ENCODE results near the gene GRIP2.
A peak's percentile ranks its signal among the peaks of the same experiment; 100 is the strongest.

The GRIP2 gene

GRCh38 chr3:14533457-14533958 lies 6.6 kb downstream of the GRIP2 start:
- no peaks in the 10 kb centered on the region for H3K36me3 ChIP-seq (ENCODE audit: insufficient read depth, insufficient read length, low read length)
- H3K4me1 ChIP-seq (ENCODE audit: insufficient read depth, insufficient read length) = peaks cover 39% of the 10 kb centered on the region
- H3K9ac ChIP-seq (ENCODE audit: insufficient read length, low read depth) = no peak overlapping the region
- H3K4me3 ChIP-seq (ENCODE audit: insufficient read length, low read depth) = no peak overlapping the region
- peaks cover 8% of the 10 kb centered on the region; the same call in 1 of the 2 replicates for H3K9me3 ChIP-seq (ENCODE audit: insufficient read depth, low read length)
- no peak for TF ChIP-seq SUZ12 (IDR thresholded peaks at IDR 0.05; ENCODE audit: extremely low read depth, insufficient read depth, insufficient read length)
- H3K27me3 ChIP-seq (ENCODE audit: insufficient read depth, insufficient read length) = no peaks in the 10 kb centered on the region
- DNase-seq (ENCODE audit: low read depth, low spot score) = no peak

- no peak for TF ChIP-seq SUZ12 (IDR thresholded peaks at IDR 0.05; ENCODE audit: extremely low read depth, insufficient read depth, insufficient read length)
- no peak for TF ChIP-seq ZNF274 (IDR thresholded peaks at IDR 0.05; ENCODE audit: low read depth, low read length)
- TF ChIP-seq YY1 (IDR thresholded peaks at IDR 0.05; ENCODE audit: insufficient read depth, insufficient read length) = no peak
Observed at GRCh38 chr3:14532691-14533456, 7.3 kb downstream of the GRIP2 start.

GRCh38 chr3:14531856-14532395 lies 8.2 kb downstream of the GRIP2 start:
- H3K36me3 ChIP-seq (ENCODE audit: insufficient read depth, insufficient read length, low read length) = no peaks in the 10 kb centered on the region
- TF ChIP-seq YY1 (IDR thresholded peaks at IDR 0.05; ENCODE audit: insufficient read depth, insufficient read length) (no peak), SUZ12 (IDR thresholded peaks at IDR 0.05; ENCODE audit: extremely low read depth, insufficient read depth, insufficient read length) (no peak), ZNF274 (IDR thresholded peaks at IDR 0.05; ENCODE audit: low read depth, low read length) (no peak)
- H3K9ac ChIP-seq (ENCODE audit: insufficient read length, low read depth) = no peak overlapping the region
- no peak for DNase-seq (ENCODE audit: low read depth, low spot score)
- peaks cover 8% of the 10 kb centered on the region; the same call in 1 of the 2 replicates for H3K9me3 ChIP-seq (ENCODE audit: insufficient read depth, low read length)
- no peaks in the 10 kb centered on the region for H3K27me3 ChIP-seq (ENCODE audit: insufficient read depth, insufficient read length)
- H3K4me3 ChIP-seq (ENCODE audit: insufficient read length, low read depth) = no peak overlapping the region
- peaks cover 33% of the 10 kb centered on the region for H3K4me1 ChIP-seq (ENCODE audit: insufficient read depth, insufficient read length)

More at GRCh38 chr3:14532691-14533456, 7.3 kb downstream of the GRIP2 start:
- H3K9ac ChIP-seq (ENCODE audit: insufficient read length, low read depth) = no peak overlapping the region
- H3K27me3 ChIP-seq (ENCODE audit: insufficient read depth, insufficient read length) = no peaks in the 10 kb centered on the region
- H3K36me3 ChIP-seq (ENCODE audit: insufficient read depth, insufficient read length, low read length) = no peaks in the 10 kb centered on the region
- H3K4me1 ChIP-seq (ENCODE audit: insufficient read depth, insufficient read length) = peaks cover 37% of the 10 kb centered on the region
- peak; percentile 47 for DNase-seq (ENCODE audit: low read depth, low spot score)
- peaks cover 8% of the 10 kb centered on the region; the same call in 1 of the 2 replicates for H3K9me3 ChIP-seq (ENCODE audit: insufficient read depth, low read length)
- H3K4me3 ChIP-seq (ENCODE audit: insufficient read length, low read depth) = no peak overlapping the region

- Histone ChIP-seq H3K9me3 (ENCODE audit: insufficient read depth, low read length) (peaks cover 8% of the 10 kb centered on the region; the same call in 1 of the 2 replicates), H3K27me3 (ENCODE audit: insufficient read depth, insufficient read length) (no peaks in the 10 kb centered on the region), H3K4me1 (ENCODE audit: insufficient read depth, insufficient read length) (peaks cover 30% of the 10 kb centered on the region), H3K4me3 (ENCODE audit: insufficient read length, low read depth) (no peak overlapping the region), H3K9ac (ENCODE audit: insufficient read length, low read depth) (no peak overlapping the region), H3K36me3 (ENCODE audit: insufficient read depth, insufficient read length, low read length) (no peaks in the 10 kb centered on the region)
- TF ChIP-seq YY1 (IDR thresholded peaks at IDR 0.05; ENCODE audit: insufficient read depth, insufficient read length) = no peak
- no peak for TF ChIP-seq SUZ12 (IDR thresholded peaks at IDR 0.05; ENCODE audit: extremely low read depth, insufficient read depth, insufficient read length)
- no peak for TF ChIP-seq ZNF274 (IDR thresholded peaks at IDR 0.05; ENCODE audit: low read depth, low read length)
- no peak for DNase-seq (ENCODE audit: low read depth, low spot score)
Observed at GRCh38 chr3:14528081-14528480, 12.1 kb downstream of the GRIP2 start.

GRCh38 chr3:14525685-14526631 lies 14.2 kb downstream of the GRIP2 start:
- no peaks in the 10 kb centered on the region for H3K27me3 ChIP-seq (ENCODE audit: insufficient read depth, insufficient read length)
- H3K9ac ChIP-seq (ENCODE audit: insufficient read length, low read depth) = no peak overlapping the region
- no peak for DNase-seq (ENCODE audit: low read depth, low spot score)
- H3K9me3 ChIP-seq (ENCODE audit: insufficient read depth, low read length) = peaks cover 8% of the 10 kb centered on the region; the same call in 1 of the 2 replicates
- no peaks in the 10 kb centered on the region for H3K36me3 ChIP-seq (ENCODE audit: insufficient read depth, insufficient read length, low read length)
- H3K4me3 ChIP-seq (ENCODE audit: insufficient read length, low read depth) = no peak overlapping the region
- H3K4me1 ChIP-seq (ENCODE audit: insufficient read depth, insufficient read length) = peaks cover 22% of the 10 kb centered on the region
- TF ChIP-seq YY1 (IDR thresholded peaks at IDR 0.05; ENCODE audit: insufficient read depth, insufficient read length) = no peak
- TF ChIP-seq ZNF274 (IDR thresholded peaks at IDR 0.05; ENCODE audit: low read depth, low read length) = no peak
- no peak for TF ChIP-seq SUZ12 (IDR thresholded peaks at IDR 0.05; ENCODE audit: extremely low read depth, insufficient read depth, insufficient read length)

- no peaks in the 10 kb centered on the region for H3K27me3 ChIP-seq (ENCODE audit: insufficient read depth, insufficient read length)
- no peak overlapping the region for H3K9ac ChIP-seq (ENCODE audit: insufficient read length, low read depth)
- H3K9me3 ChIP-seq (ENCODE audit: insufficient read depth, low read length) = peaks cover 6% of the 10 kb centered on the region; the same call in 1 of the 2 replicates
- DNase-seq (ENCODE audit: low read depth, low spot score) = no peak
- TF ChIP-seq SUZ12 (IDR thresholded peaks at IDR 0.05; ENCODE audit: extremely low read depth, insufficient read depth, insufficient read length) (no peak), YY1 (IDR thresholded peaks at IDR 0.05; ENCODE audit: insufficient read depth, insufficient read length) (no peak), ZNF274 (IDR thresholded peaks at IDR 0.05; ENCODE audit: low read depth, low read length) (no peak)
- H3K4me1 ChIP-seq (ENCODE audit: insufficient read depth, insufficient read length) = peaks cover 26% of the 10 kb centered on the region
- peaks cover 2% of the 10 kb centered on the region for H3K36me3 ChIP-seq (ENCODE audit: insufficient read depth, insufficient read length, low read length)
- H3K4me3 ChIP-seq (ENCODE audit: insufficient read length, low read depth) = no peak overlapping the region
Observed at GRCh38 chr3:14524920-14525660, 15.1 kb downstream of the GRIP2 start.
